ENCODE measurements around the gene TMEM200C. TPM values are rescaled to one million over a fixed set of nuclear protein-coding genes. Genes with fewer than 3 reads are reported as not detected.

Gene TMEM200C
- total RNA-seq, 2 donors from 2014 or later, result 0.50 to 3.4 TPM

DNA sequence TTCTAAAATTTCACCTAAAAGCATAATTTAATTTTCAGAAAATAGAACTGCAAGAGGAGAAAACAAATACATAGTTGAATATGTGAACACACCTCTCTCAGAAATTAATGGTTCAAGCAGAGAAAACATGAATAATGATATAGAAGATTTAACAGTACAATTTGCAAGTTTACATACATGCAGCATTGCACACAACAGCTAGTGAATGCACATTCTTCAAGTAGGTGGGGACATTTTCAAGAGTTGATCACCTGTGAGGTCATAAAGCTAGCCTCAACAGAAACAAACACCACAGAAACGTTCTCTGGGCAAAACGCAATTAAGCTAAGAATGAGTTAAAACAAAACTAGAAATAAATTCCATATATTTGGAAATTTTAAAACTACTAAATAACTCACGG, 38.1 kb downstream of the TMEM200C start:
- intact Hi-C loops (cut with DNase I), result no loop called here
- DNase-seq (ENCODE audit: low spot score), result no peak
- no peaks in the 10 kb centered on the region for H3K4me1 ChIP-seq (replicated peaks)
- no peak overlapping the region for H3K4me3 ChIP-seq
- no peaks in the 10 kb centered on the region for H3K36me3 ChIP-seq
- H3K9me3 ChIP-seq, result no peaks in the 10 kb centered on the region
- H3K27ac ChIP-seq, result no peak overlapping the region
- H3K27me3 ChIP-seq (replicated peaks; ENCODE audit: insufficient read depth), result peaks cover 4% of the 10 kb centered on the region
- TF ChIP-seq POLR2A (IDR thresholded peaks at IDR 0.05), result no peak
- TF ChIP-seq POLR2AphosphoS5 (IDR thresholded peaks at IDR 0.05), result no peak
- TF ChIP-seq, protein P1, sequence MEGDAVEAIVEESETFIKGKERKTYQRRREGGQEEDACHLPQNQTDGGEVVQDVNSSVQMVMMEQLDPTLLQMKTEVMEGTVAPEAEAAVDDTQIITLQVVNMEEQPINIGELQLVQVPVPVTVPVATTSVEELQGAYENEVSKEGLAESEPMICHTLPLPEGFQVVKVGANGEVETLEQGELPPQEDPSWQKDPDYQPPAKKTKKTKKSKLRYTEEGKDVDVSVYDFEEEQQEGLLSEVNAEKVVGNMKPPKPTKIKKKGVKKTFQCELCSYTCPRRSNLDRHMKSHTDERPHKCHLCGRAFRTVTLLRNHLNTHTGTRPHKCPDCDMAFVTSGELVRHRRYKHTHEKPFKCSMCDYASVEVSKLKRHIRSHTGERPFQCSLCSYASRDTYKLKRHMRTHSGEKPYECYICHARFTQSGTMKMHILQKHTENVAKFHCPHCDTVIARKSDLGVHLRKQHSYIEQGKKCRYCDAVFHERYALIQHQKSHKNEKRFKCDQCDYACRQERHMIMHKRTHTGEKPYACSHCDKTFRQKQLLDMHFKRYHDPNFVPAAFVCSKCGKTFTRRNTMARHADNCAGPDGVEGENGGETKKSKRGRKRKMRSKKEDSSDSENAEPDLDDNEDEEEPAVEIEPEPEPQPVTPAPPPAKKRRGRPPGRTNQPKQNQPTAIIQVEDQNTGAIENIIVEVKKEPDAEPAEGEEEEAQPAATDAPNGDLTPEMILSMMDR (IDR thresholded peaks at IDR 0.05), result no peak
- WGBS, result 48% methylated on average over 3 of the region's 3 CpGs

DNA sequence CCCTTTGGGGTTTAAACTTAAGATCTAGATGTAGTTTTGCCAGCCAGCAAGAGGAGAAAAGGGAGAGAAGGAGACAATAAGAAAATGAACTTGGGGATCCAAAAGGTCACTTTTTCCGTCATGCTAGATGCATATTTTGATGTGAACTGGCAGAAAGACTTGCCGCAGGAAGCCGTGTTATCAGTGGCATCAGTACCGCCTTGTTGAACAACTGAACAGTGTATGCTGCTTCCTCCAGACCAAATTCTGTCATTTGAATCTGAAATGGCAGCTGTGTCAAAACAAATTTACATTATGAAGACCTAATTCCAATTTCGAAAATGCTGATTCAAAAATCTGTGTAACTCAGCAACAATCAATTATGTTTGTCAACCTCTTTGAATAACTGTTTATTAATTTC, 42.1 kb downstream of the TMEM200C start:
- TF ChIP-seq, protein P1 (IDR thresholded peaks at IDR 0.05), result no peak
- no peak for TF ChIP-seq POLR2A (IDR thresholded peaks at IDR 0.05)
- no peak for TF ChIP-seq POLR2AphosphoS5 (IDR thresholded peaks at IDR 0.05)
- no peaks in the 10 kb centered on the region for H3K4me1 ChIP-seq (replicated peaks)
- H3K9me3 ChIP-seq, result no peaks in the 10 kb centered on the region
- no peak overlapping the region for H3K27ac ChIP-seq
- 59% methylated on average over 5 of the region's 5 CpGs for WGBS
- H3K36me3 ChIP-seq, result no peaks in the 10 kb centered on the region
- intact Hi-C loops (cut with DNase I), result no loop called here
- H3K27me3 ChIP-seq (replicated peaks; ENCODE audit: insufficient read depth), result peaks cover 4% of the 10 kb centered on the region
- no peak for DNase-seq (ENCODE audit: low spot score)
- H3K4me3 ChIP-seq, result no peak overlapping the region

DNA sequence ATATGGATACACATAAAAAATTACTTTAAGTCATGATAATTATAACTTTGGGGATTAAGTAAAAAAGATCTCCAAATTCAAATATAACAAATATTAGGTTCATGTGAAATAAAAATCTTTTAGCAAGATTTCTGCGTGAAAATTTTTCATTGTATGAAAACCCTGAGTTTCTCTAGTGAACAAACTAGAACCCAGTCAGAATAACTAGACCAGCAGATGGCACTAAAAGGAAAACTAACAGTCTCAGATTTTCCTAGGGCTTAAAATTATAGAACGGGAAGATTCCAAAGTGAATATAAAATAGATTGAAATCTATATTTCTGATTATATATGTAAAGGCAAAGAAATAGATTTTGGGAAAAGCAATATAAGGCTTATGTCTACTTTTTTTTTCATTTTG, 43.3 kb downstream of the TMEM200C start:
- TF ChIP-seq, protein P1 (IDR thresholded peaks at IDR 0.05), result no peak
- TF ChIP-seq POLR2AphosphoS5 (IDR thresholded peaks at IDR 0.05), result no peak
- TF ChIP-seq POLR2A (IDR thresholded peaks at IDR 0.05), result no peak

DNA sequence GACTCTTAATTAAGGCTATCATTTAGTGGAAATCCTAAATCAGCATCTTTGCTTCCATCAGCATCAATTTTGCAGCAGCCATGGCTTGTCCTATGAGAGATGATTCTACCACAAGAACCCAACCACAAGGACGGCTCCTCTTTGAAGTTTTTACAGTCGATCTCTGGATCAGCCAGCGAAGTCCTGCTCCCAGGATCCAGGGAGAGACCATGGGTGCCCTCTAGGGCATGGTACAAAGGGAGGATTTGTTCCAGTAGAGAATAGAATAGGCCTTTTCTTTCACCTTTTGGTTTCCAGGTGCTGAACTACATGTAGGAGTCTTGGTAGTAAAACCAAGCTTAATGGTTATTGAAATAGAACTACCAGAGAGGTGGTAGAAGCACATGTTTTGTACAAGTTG, 52.7 kb downstream of the TMEM200C start:
- Histone ChIP-seq H3K27me3 (replicated peaks; ENCODE audit: insufficient read depth) (no peaks in the 10 kb centered on the region), H3K27ac (no peak overlapping the region), H3K4me1 (replicated peaks) (no peaks in the 10 kb centered on the region), H3K36me3 (no peaks in the 10 kb centered on the region), H3K9me3 (no peaks in the 10 kb centered on the region), H3K4me3 (no peak overlapping the region)
- TF ChIP-seq, protein P1 (IDR thresholded peaks at IDR 0.05), result no peak
- TF ChIP-seq POLR2AphosphoS5 (IDR thresholded peaks at IDR 0.05) (no peak), POLR2A (IDR thresholded peaks at IDR 0.05) (no peak)
- no peak for DNase-seq (ENCODE audit: low spot score)
- intact Hi-C loops (cut with DNase I), result no loop called here
- WGBS, result 67% methylated on average over 3 of the region's 3 CpGs

More for the DNA sequence above, 43.3 kb downstream of the TMEM200C start:
- DNase-seq (ENCODE audit: low spot score), result no peak
- H3K36me3 ChIP-seq, result no peaks in the 10 kb centered on the region
- peaks cover 4% of the 10 kb centered on the region for H3K27me3 ChIP-seq (replicated peaks; ENCODE audit: insufficient read depth)
- H3K27ac ChIP-seq, result no peak overlapping the region
- H3K9me3 ChIP-seq, result no peaks in the 10 kb centered on the region
- no peak overlapping the region for H3K4me3 ChIP-seq
- intact Hi-C loops (cut with DNase I), result no loop called here
- no peaks in the 10 kb centered on the region for H3K4me1 ChIP-seq (replicated peaks)
- WGBS, result 42% methylated on average over 2 of the region's 2 CpGs

DNA sequence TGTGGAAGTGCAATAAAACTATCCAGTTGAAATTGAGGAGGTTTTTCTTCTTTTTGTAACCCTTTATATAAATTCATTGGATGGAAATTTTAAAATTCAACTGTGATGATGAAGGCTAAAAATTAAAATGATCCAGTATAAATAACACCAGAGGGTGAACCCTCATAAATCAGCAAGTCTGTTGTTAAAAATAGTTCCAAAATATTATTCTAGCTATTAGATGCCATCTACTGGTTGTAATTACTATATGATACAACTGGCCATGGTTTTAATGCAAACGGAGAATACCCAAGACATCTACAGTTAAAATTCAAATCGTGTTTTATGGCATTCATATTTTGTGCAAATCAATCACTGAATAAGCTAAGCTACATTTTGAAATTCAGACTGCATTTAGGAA, 53.8 kb downstream of the TMEM200C start:
- intact Hi-C loops (cut with DNase I), result no loop called here
- 61% methylated on average over 2 of the region's 2 CpGs for WGBS

More for the DNA sequence above, 53.8 kb downstream of the TMEM200C start:
- no peaks in the 10 kb centered on the region for H3K27me3 ChIP-seq (replicated peaks; ENCODE audit: insufficient read depth)
- no peak overlapping the region for H3K27ac ChIP-seq
- no peaks in the 10 kb centered on the region for H3K4me1 ChIP-seq (replicated peaks)
- no peaks in the 10 kb centered on the region for H3K36me3 ChIP-seq
- no peak for DNase-seq (ENCODE audit: low spot score)
- no peak overlapping the region for H3K4me3 ChIP-seq
- no peaks in the 10 kb centered on the region for H3K9me3 ChIP-seq
- TF ChIP-seq, protein P1 (IDR thresholded peaks at IDR 0.05), result no peak
- TF ChIP-seq POLR2AphosphoS5 (IDR thresholded peaks at IDR 0.05) (no peak), POLR2A (IDR thresholded peaks at IDR 0.05) (no peak)

Data from prostate gland (tissue), 2 donors.